ENCODE data around the gene RNF130.

The RNF130 gene

DNA sequence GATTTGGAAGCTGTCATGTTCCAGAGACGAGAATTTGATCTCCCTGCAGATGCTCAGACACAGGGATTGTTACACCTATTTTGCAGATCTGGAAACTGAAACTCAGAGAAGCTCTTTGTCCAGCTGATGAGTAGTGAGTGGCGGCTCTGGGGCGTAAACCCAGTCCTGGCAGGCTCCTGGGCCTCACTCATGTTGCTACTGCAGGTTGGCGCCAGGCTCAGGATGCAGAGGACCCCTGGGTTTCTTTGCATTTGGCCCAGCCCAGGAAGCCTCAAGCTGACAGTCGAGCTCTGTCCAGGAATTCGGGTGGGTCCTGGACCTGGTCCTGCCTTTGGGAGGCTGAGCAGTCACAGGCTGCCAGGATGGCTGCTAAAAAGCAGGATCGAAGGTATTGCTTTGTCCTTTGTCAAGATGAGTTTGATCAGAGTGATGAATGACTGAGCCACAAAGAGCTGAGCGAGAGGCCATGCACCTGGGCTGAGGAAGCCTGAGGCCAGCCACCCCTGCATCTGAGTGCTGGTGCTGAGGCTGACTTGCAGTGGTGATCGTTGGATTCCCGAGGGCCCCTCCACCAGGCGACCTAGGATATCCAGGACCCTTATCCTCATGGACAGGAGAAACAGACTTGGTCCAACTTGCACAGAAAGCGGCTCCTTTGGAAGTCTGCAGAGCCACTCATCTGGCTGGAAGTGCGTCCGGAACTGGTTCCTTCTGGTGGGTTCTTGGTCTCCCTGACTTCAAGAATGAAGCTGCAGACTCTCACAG lies 8.3 kb upstream of the RNF130 start (continued):
- no peak for TF ChIP-seq ARNTL (CRISPR knock-in tag; IDR thresholded peaks at IDR 0.05; ENCODE audit: borderline replicate concordance, low read depth)

DNA sequence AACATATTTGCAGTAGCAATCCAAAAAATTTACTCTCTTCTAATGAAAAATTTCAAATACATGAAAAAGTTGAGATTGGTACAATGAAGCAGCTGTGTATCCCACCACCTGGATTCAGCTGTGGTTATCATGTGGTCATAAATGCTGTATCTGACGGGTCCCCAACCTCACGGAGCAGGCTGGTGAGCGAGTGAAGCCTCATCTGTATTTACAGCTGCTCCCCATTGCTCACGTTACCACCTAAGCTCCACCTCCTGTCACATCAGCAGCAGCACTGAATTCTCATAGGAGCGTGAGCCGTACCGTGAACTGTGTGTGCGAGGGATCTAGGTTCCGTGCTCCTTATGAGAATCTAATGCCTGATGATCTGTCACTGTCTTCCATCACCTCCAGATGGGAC lies 6.8 kb upstream of the RNF130 start:
- ATAC-seq, result no peak
- TF ChIP-seq, protein P1, sequence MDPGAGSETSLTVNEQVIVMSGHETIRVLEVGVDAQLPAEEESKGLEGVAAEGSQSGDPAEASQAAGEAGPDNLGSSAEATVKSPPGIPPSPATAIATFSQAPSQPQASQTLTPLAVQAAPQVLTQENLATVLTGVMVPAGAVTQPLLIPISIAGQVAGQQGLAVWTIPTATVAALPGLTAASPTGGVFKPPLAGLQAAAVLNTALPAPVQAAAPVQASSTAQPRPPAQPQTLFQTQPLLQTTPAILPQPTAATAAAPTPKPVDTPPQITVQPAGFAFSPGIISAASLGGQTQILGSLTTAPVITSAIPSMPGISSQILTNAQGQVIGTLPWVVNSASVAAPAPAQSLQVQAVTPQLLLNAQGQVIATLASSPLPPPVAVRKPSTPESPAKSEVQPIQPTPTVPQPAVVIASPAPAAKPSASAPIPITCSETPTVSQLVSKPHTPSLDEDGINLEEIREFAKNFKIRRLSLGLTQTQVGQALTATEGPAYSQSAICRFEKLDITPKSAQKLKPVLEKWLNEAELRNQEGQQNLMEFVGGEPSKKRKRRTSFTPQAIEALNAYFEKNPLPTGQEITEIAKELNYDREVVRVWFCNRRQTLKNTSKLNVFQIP (CRISPR knock-in tag; IDR thresholded peaks at IDR 0.05; ENCODE audit: borderline replicate concordance, low read depth), result no peak
- TF ChIP-seq ZC3H10 (CRISPR knock-in tag; IDR thresholded peaks at IDR 0.05) (no peak), CSDC2 (CRISPR knock-in tag; IDR thresholded peaks at IDR 0.05) (no peak)

DNA sequence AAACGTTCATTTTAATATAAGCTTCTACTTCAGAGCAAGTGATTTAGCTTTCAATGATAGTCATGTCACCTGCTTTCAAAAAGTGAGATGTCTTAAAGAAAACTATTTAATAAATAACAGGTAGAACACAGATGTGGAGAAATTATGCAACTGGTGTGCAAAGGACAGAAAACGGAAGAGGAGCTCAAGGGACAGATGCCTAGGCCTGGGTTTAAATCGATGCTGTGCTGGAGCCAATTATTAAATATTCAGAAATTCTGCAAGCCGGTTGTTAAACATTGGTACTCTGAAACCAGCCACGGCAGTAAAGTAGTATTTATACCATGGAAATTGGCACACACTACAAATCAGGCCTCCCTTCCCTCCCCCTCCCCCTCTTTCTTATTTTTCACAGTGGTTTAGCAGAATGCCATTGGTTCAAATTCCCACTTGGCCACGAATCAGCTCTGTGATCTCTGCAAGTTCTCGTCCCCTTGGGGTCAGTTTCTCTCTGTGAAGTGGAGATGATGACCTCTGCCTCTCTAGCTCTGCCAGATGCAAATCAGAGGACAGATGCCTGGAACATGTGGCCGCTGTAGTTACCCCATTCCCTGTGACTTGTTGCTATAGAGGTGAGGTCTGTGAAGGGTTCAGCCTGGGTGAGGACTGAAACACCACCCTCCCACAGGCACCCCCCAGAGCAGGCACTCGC lies 6.2 kb upstream of the RNF130 start:
- ATAC-seq, result no peak
- no peak for TF ChIP-seq SNAI2 (CRISPR knock-in tag; IDR thresholded peaks at IDR 0.05)
- no peak for TF ChIP-seq ESRRG (CRISPR knock-in tag; IDR thresholded peaks at IDR 0.05)
- TF ChIP-seq ZC3H10 (CRISPR knock-in tag; IDR thresholded peaks at IDR 0.05), result no peak
- TF ChIP-seq CSDC2 (CRISPR knock-in tag; IDR thresholded peaks at IDR 0.05), result no peak
- no peak for TF ChIP-seq OSR1 (CRISPR knock-in tag; IDR thresholded peaks at IDR 0.05)

DNA sequence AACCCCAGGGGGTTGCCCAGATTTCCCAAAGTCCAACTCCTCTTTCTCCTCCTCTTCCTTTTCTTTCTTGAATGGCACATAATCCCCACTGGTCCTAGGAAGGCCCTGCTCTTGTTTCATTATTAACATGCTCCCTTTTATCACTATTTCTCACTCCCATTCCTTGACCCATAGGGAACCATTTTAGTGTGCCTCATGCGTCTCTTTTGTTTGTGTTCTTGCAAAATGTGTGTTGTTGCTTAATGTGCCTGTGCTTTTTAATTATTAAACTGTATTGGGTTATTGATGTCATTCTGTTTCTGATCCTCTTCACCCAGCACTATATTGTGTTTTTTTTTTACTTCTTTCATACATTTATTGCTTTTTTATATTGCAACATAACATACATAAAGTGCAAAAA lies 4.1 kb upstream of the RNF130 start:
- no peak for TF ChIP-seq ISL1 (CRISPR knock-in tag; IDR thresholded peaks at IDR 0.05)
- TF ChIP-seq ZFP3 (CRISPR knock-in tag; IDR thresholded peaks at IDR 0.05), result no peak
- no peak for TF ChIP-seq CSDC2 (CRISPR knock-in tag; IDR thresholded peaks at IDR 0.05)
- TF ChIP-seq GLIS3 (CRISPR knock-in tag; IDR thresholded peaks at IDR 0.05), result no peak
- TF ChIP-seq RARB (CRISPR knock-in tag; IDR thresholded peaks at IDR 0.05), result no peak
- no peak for TF ChIP-seq SNAI2 (CRISPR knock-in tag; IDR thresholded peaks at IDR 0.05)
- TF ChIP-seq, protein P2, sequence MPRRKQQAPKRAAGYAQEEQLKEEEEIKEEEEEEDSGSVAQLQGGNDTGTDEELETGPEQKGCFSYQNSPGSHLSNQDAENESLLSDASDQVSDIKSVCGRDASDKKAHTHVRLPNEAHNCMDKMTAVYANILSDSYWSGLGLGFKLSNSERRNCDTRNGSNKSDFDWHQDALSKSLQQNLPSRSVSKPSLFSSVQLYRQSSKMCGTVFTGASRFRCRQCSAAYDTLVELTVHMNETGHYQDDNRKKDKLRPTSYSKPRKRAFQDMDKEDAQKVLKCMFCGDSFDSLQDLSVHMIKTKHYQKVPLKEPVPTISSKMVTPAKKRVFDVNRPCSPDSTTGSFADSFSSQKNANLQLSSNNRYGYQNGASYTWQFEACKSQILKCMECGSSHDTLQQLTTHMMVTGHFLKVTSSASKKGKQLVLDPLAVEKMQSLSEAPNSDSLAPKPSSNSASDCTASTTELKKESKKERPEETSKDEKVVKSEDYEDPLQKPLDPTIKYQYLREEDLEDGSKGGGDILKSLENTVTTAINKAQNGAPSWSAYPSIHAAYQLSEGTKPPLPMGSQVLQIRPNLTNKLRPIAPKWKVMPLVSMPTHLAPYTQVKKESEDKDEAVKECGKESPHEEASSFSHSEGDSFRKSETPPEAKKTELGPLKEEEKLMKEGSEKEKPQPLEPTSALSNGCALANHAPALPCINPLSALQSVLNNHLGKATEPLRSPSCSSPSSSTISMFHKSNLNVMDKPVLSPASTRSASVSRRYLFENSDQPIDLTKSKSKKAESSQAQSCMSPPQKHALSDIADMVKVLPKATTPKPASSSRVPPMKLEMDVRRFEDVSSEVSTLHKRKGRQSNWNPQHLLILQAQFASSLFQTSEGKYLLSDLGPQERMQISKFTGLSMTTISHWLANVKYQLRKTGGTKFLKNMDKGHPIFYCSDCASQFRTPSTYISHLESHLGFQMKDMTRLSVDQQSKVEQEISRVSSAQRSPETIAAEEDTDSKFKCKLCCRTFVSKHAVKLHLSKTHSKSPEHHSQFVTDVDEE (CRISPR knock-in tag; IDR thresholded peaks at IDR 0.05), result no peak
- no peak for TF ChIP-seq ESRRG (CRISPR knock-in tag; IDR thresholded peaks at IDR 0.05)
- no peak for ATAC-seq

DNA sequence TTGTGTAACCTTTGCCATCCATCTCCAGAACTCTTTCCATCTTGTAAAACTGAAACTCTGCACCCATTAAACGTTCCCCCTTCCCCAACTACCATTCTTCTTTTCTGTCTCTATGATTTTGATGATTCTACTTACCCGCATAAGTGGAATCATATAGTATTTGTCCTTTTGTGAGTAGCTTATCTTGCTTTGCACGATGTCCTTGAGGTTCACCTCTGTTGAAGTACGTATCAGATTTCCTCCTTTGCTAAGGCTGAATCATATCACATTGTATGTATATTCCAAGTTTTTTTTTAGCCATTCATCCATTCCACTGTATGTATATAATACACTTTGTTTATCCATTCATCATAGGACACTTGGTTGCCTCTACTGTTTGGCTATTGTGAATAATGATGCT lies 2.9 kb upstream of the RNF130 start:
- TF ChIP-seq BACH2 (CRISPR knock-in tag; IDR thresholded peaks at IDR 0.05; ENCODE audit: borderline replicate concordance), result no peak
- no peak for TF ChIP-seq ZNF70 (CRISPR knock-in tag; IDR thresholded peaks at IDR 0.05)
- TF ChIP-seq ESRRG (CRISPR knock-in tag; IDR thresholded peaks at IDR 0.05), result no peak
- TF ChIP-seq, protein P1 (CRISPR knock-in tag; IDR thresholded peaks at IDR 0.05; ENCODE audit: borderline replicate concordance, low read depth), result no peak
- no peak for TF ChIP-seq RARB (CRISPR knock-in tag; IDR thresholded peaks at IDR 0.05)
- TF ChIP-seq, protein P3, sequence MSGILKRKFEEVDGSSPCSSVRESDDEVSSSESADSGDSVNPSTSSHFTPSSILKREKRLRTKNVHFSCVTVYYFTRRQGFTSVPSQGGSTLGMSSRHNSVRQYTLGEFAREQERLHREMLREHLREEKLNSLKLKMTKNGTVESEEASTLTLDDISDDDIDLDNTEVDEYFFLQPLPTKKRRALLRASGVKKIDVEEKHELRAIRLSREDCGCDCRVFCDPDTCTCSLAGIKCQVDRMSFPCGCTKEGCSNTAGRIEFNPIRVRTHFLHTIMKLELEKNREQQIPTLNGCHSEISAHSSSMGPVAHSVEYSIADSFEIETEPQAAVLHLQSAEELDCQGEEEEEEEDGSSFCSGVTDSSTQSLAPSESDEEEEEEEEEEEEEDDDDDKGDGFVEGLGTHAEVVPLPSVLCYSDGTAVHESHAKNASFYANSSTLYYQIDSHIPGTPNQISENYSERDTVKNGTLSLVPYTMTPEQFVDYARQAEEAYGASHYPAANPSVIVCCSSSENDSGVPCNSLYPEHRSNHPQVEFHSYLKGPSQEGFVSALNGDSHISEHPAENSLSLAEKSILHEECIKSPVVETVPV (CRISPR knock-in tag; IDR thresholded peaks at IDR 0.05), result no peak
- no peak for TF ChIP-seq ZNF8 (CRISPR knock-in tag; IDR thresholded peaks at IDR 0.05)
- TF ChIP-seq OSR1 (CRISPR knock-in tag; IDR thresholded peaks at IDR 0.05), result no peak
- no peak for TF ChIP-seq ZNF565 (CRISPR knock-in tag; conservative IDR thresholded peaks at IDR 0.05; ENCODE audit: low read depth)
- no peak for ATAC-seq

All from SK-N-SH treated with all-trans-retinoic acid at 6 μM for 48 hours (cell line).